Stimulated activated CD4-positive, alpha-beta T cell treated with anti-CD3 and anti-CD28 coated beads, TNF-alpha, amount 100 ng/mL, for 48 hours (primary cell): Measurements from ENCODE around the gene TM4SF20.
"Not testable (repeated sequence)": the region's sequence is repeated elsewhere in the genome, so short reads cannot be mapped to it uniquely, and the experiment has no call there.

ENCODE experiments used
- DNase-seq, 3 donors: peaks; one replicate each; pipeline ENCODE4 v3.0.0-alpha.2; 2020; ENCODE audit warnings: low read depth in 3 of 3

The TM4SF20 gene

GRCh38 chr2:227367427-227367795 is 11.7 kb downstream of the TM4SF20 start:
- DNase-seq, result no peak

DNA sequence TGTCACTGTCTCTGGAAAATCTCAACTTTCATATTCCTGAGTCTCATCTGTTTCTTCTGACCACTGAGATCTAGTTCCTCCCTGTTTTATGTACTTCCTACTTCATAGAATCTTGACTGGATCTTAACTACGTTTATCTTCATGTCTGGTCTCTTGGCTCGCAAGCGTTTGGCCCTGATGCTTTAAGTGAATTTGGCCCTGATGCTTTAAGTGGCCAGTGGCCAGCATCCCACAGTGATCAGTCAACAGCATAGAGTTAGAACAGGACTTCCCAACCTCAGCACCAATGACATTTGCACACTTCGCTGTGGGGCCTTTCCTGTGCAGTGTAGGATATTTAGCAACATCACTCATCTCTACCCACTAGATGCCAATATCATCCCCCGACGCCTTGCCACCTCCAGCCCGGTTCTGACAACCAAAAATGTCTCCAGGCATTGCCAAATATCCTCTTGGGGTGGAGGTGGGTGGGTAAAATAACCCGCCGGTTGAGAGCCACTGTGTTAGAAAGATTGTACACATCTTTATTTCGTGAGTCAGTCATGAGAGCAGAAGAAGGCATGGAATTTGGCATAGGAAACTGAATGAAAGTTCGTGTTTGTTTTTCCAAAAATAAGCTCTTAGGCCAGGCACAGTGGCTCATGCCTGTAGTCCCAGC is 12.2 kb downstream of the TM4SF20 start:
- no peak for DNase-seq

- no peak for DNase-seq
These were observed 13.3 kb downstream of the TM4SF20 start for GRCh38 chr2:227365833-227366232.

DNA sequence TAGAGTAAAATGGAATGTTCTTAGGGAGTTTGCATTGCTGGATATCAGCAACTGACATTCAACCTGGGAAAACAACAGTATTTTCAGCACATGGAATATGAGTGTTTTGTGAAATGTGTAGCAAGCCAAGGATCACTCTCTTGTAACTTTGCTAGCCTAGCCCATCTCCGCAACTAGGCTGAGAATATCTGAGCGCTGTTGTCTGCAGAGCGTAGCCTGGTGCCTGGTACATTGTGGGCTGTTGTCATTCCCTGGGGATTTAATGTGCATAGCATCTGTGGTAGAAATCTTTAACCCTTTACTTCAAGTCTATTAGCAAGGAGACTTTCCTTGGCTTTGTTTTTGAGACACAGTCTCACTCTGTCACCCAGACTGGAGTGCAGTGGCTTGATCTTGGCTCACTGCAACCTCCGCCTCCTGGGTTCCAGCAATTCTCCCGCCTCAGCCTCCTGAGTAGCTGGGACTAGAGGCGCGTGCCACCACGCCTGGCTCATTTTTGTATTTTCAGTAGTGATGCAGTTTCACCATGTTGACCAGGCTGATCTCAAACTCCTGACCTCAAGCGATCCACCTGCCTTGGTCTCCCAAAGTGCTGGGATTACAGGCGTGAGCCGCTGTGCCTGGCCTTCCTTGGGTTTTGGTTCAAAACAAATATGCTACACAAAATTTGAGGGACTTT is 14.4 kb downstream of the TM4SF20 start:
- not testable (repeated sequence) for DNase-seq

DNA sequence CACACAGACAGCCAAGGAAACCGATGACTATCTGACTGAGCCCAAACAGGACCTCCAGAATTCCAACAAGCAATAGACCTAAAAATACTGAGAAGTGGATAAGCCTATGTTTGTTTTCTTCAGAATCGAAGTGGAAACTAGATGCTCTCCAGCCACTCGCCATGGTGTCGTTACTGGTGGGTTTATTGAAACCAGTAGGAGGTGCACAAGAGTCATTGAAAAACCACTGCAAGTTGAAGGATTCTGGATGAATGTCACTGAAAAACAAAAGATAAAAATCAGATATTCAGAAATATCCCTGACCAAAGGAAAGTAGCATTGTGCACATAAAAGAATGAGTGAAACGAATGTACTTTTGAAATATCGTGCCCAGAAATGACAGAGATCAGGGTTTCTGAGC is 15.3 kb downstream of the TM4SF20 start:
- DNase-seq, result no peak

DNA sequence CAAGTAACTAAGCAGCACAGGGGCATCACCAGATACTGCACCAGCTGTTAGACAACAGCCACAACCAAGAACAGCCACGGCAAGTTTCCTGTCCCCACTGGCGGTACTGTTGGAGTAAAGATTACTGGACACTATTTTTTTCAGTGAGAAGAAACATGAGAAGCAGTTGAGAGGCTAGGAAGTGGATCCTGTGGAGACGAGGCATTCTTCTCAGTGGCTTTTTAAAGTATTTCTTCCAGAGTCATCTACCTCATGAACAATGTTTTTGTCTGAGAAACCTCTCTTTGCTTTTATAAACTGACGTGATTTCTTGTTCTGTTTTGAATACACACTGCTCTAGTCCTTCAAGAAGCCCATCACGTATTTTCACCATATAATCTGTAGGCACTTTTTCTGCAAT is 18.8 kb downstream of the TM4SF20 start:
- DNase-seq, result no peak

DNA sequence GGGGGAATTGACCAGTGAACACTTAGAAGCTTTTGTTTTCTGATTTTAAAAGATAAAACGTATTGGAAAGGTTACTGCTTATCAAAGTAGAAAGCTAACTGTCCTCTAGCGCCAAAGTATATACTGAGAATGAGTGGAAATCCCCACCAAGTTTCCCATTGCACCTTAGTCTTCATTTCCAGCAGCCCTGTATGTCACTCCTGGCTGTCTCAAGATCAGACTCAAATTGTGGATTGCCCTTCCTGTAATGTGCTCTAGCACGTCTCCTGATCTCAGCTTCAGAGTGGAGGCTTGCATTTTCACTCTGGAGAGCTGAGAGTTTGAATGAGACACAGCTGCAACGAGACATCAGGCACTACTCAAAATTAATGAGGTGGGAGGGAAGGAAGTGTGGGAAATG is 27.5 kb downstream of the TM4SF20 start:
- DNase-seq, result no peak

DNA sequence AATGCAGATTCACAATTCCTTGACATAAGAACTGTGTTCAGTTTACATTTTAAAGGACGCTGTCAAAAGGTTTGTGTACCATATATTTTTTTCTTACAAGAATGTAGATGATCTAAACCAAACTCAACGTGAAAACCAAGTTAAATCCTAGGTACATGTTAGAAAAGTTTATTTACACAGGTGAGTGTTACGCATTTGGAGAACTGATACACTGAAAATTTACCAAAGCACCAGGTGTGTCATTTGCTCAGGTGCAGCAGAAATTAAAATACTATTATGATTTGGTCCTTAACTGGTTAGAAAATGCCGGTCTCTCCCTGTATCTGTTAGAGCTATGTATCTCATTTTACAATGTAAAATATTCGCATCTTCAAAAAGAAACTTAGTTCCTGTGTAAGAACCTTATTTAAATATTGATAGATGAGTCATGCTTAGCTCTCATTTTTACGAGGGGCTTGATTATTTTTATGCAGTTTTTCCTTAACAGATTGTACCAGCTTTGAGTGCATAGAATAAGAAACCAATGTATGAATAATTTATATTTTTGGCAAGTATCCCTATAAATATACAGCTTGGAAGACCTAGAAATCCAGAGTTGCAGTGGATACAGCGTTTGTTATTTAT is 29.0 kb downstream of the TM4SF20 start:
- no peak for DNase-seq

GRCh38 chr2:227348324-227348723 is 30.8 kb downstream of the TM4SF20 start:
- DNase-seq, result no peak

- DNase-seq, result no peak
These were observed 32.0 kb downstream of the TM4SF20 start for GRCh38 chr2:227347117-227347516.

- no peak for DNase-seq
These were observed 34.9 kb downstream of the TM4SF20 start for GRCh38 chr2:227344231-227344630.

- no peak for DNase-seq
These were observed 37.6 kb downstream of the TM4SF20 start for GRCh38 chr2:227341553-227341952.

DNA sequence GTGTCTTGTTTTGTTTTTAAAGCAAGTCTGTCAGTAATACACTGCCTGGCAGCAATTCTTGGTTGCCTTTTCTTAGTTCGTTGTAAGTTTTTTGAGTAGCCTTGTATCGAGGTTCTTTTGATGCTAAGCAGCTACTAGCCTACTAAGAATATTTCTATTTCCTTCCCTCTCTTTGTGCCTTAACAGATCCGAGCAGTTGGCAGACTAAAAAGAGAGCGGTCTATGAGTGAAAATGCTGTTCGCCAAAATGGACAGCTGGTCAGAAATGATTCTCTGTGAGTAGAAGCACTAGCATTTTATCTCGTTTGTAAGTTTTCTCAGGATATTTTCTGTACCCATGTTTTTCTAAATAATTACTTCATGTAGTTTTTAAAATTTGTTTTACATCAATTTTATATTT is 39.0 kb downstream of the TM4SF20 start:
- DNase-seq, result no peak

GRCh38 chr2:227339098-227339599 is 40.0 kb downstream of the TM4SF20 start:
- no peak for DNase-seq

DNA sequence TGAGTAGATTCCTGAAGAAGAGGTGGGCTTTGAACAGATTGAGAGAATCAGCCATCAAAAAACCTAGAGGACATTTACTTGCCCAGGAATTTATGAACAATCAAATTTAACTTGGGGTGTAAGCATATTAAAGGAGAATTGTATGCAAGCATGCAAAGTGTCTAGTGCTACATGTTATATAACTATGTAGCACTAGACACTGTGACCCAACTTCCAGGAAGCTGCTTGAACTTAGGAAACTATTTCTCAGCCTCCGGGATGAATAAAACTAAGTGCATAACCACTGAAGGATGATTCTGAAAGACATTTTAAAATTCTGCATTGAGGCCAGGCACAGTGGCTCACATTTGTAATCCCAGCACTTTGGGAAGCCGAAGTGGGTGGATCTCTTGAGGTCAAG is 41.7 kb downstream of the TM4SF20 start:
- DNase-seq, result no peak

DNA sequence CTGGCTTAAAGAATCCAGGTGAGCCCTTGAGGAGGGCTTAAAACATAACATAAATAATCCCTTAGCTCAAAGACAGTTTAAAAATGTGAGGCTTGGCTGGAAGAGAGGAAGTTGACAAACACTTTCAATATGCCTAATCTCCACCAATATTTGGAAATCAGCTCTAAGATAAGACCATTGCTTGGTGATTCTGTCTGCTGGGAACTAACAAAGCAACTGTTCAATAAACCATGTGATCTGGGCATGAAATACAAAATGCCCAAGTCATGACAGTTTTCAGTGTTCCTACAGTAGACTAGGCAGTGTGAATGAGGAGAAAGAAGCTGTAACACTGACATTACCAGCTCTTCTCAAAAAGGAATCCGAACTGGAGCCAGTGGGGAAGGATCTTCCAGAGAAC is 43.4 kb downstream of the TM4SF20 start:
- DNase-seq, result no peak

GRCh38 chr2:227326783-227327182 is 52.3 kb downstream of the TM4SF20 start:
- no peak for DNase-seq

GRCh38 chr2:227325839-227326195 is 53.3 kb downstream of the TM4SF20 start:
- no peak for DNase-seq

- peak; percentile 89 to 92 (median 91) for DNase-seq
These were observed 53.9 kb downstream of the TM4SF20 start, which contains the start of gene MFF for GRCh38 chr2:227324995-227325838. TSS of gene MFF (plus strand) at chr2:227325251. CDS start at chr2:227330666, 5,415 bp downstream.

- DNase-seq, result no peak
These were observed 54.5 kb downstream of the TM4SF20 start for GRCh38 chr2:227324642-227324994.

DNA sequence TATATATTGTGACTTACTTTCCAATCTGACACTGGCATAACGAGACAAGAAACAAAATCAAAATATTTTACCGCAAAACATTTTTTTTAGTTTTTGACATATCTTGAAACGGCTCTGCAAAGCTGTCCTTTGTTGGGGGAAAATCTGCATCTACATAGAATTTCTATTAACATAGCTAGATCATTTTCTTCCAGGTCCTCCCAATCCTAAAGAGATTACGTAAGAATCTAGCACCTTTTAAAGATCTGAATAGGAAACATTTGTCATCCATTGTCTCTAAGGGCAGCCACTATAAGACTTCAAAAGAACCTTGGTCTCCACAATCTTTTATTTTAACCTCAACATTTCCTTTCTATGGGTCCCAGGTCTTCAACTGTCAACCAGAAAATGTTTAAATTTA is 55.3 kb downstream of the TM4SF20 start:
- no peak for DNase-seq

DNA sequence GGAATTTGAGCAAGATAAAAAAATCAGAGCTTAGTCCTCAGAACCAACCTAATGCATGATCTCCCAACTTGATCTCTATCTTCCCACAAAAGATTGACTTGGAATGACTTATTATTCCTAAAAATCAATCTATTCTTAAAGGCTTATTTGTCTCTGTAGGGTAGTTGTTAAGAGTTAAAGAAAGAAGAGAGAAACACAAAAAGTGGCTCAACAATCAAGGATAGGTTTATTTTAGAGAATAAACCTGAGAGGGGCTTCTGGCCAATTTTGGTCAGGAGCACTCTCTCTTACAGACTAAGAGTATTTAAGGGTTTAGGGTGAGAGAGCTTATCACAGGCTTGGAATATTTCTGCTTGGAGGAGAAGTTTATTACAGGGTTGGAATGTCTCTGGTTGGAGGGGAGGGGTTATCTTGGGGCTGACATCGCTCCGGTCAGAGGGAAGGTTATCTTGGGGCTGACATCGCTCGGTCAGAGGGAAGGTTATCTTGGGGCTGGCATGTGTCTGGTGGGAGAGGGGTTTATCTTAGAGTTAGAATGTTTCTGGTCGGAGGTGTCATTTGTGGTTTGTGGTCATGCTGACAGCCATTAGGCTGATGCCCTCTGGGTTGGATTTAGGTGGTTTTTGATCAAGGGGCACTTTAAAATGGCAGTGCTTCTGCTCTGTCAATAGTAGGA is 56.4 kb downstream of the TM4SF20 start:
- DNase-seq, result no peak
